GM12878 (cell line): ENCODE data around the gene ANKRD33B. TPM values are rescaled to one million over a fixed set of nuclear protein-coding genes. Genes with fewer than 3 reads are reported as not detected.

ENCODE experiments used
- ATAC-seq: fragments of 200-7000 bp; cut with Tn5 transposase; 3 replicates; pipeline ENCODE4 v1.9.1; 2020; ENCODE audit warnings: mild to moderate bottlenecking, moderate library complexity
- BruUV-seq: library from RNA; stranded (reverse); fragments of 400-500 nt; replicated peaks from 2 replicates; lab custom pipeline; 2021; lab: Mats Ljungman, UMichigan
- CTCF ChIA-PET: fragments of 300-600 bp; sonication (Branson Sonifier 250); formaldehyde crosslinking; extraction: SDS; loops from one replicate; lab custom pipeline; 2021; ENCODE audit warnings: inconsistent platforms; lab: Yijun Ruan, JAX
- POLR2A ChIA-PET: fragments of 350-600 bp; formaldehyde crosslinking; extraction: SDS; loops from one replicate; lab custom pipeline; 2021; ENCODE audit warnings: inconsistent platforms; lab: Charles Lee
- RAD21 ChIA-PET: fragments of 300-600 bp; sonication (Branson Sonifier 250); formaldehyde crosslinking; loops from one replicate; lab custom pipeline; 2023; ENCODE audit warnings: antibody characterized with exemption; ENCODE audit not compliant: unreplicated experiment; lab: Charles Lee
- SMC1A ChIA-PET: fragments of 300-600 bp; sonication (Branson Sonifier 250); formaldehyde crosslinking; loops from one replicate; lab custom pipeline; 2023; ENCODE audit not compliant: unreplicated experiment, uncharacterized antibody; lab: Charles Lee
- DNase-seq: peaks from one replicate; pipeline ENCODE4 v3.0.0-alpha.2; 2011; ENCODE audit warnings: low read depth, low spot score
- FAIRE-seq: peaks from 3 replicates; lab custom pipeline; 2011; peaks lifted over from hg19 to GRCh38; lab: Jason Lieb, UNC
- H2AFZ ChIP-seq: 2 replicates; pipeline ENCODE4 v1.6.0; 2011; ENCODE audit warnings: low read depth, low read length, control low read depth; ENCODE audit not compliant: control insufficient read depth
- H3K27ac ChIP-seq: 2 replicates; pipeline ENCODE4 v1.5.1; 2011; ENCODE audit warnings: control low read depth; ENCODE audit not compliant: control insufficient read depth, insufficient read depth
- H3K27me3 ChIP-seq, 2 experiments: replicated peaks in 1 of 2; 2 replicates each; pipeline versions ENCODE4 v1.6.0 to v1.6.1; 2011; ENCODE audit warnings: low read length in 1 of 2; ENCODE audit not compliant: control insufficient read depth in 2 of 2, insufficient read depth in 2 of 2
- H3K36me3 ChIP-seq, 2 experiments: 2 replicates each; pipeline ENCODE4 v1.5.1; 2011; ENCODE audit warnings: low read length in 1 of 2; ENCODE audit not compliant: control insufficient read depth in 2 of 2, insufficient read depth in 2 of 2
- H3K4me1 ChIP-seq: 2 replicates; pipeline ENCODE4 v1.6.1; 2011; ENCODE audit warnings: mild to moderate bottlenecking, low read length, moderate library complexity, mixed read lengths; ENCODE audit not compliant: control insufficient read depth, insufficient read depth
- H3K4me2 ChIP-seq: 2 replicates; pipeline ENCODE4 v1.6.0; 2011; ENCODE audit warnings: control low read depth; ENCODE audit not compliant: control insufficient read depth, insufficient read depth
- H3K4me3 ChIP-seq: fragments of 200-600 bp; sonication (generic); 2 replicates; pipeline ENCODE4 v1.5.1; 2016
- H3K79me2 ChIP-seq: 2 replicates; pipeline ENCODE4 v1.6.0; 2011; ENCODE audit warnings: low read length; ENCODE audit not compliant: control insufficient read depth, insufficient read depth
- H3K9ac ChIP-seq: 2 replicates; pipeline ENCODE4 v1.8.0; 2011; ENCODE audit warnings: low read length, control low read depth, mixed read lengths; ENCODE audit not compliant: control insufficient read depth, insufficient read depth
- H3K9me3 ChIP-seq: replicated peaks from 3 replicates; pipeline ENCODE4 v1.5.1; 2011; ENCODE audit warnings: mild to moderate bottlenecking, low read length; ENCODE audit not compliant: control insufficient read depth, insufficient read depth
- H4K20me1 ChIP-seq: 2 replicates; pipeline ENCODE4 v1.6.0; 2011; ENCODE audit not compliant: control insufficient read depth, insufficient read depth
- ASH2L ChIP-seq: fragments of 300-600, 200-600 bp; sonication (generic); IDR thresholded peaks from 2 replicates; pipeline ENCODE4 v1.6.1; 2017; ENCODE audit warnings: low read depth, mild to moderate bottlenecking, borderline replicate concordance
- BCL3 ChIP-seq: IDR thresholded peaks from 2 replicates; pipeline ENCODE4 v1.6.1; 2011; ENCODE audit warnings: borderline replicate concordance, low read depth, mild to moderate bottlenecking, moderate library complexity, low read length; ENCODE audit not compliant: insufficient read depth, poor library complexity, severe bottlenecking
- CREB1 ChIP-seq: IDR thresholded peaks from 2 replicates; pipeline ENCODE4 v1.6.1; 2012; ENCODE audit warnings: low read depth, mild to moderate bottlenecking, inconsistent platforms
- DPF2 ChIP-seq: fragments of 450-650 bp; IDR thresholded peaks from 2 replicates; pipeline ENCODE4 v1.6.1; 2017; ENCODE audit warnings: mild to moderate bottlenecking
- FOS ChIP-seq: IDR thresholded peaks from 3 replicates; pipeline ENCODE4 v1.6.1; 2011; ENCODE audit warnings: borderline replicate concordance; ENCODE audit not compliant: insufficient read length; ENCODE audit errors: extremely low read depth
- FOXM1 ChIP-seq: IDR thresholded peaks from 2 replicates; pipeline ENCODE4 v1.6.1; 2012; ENCODE audit warnings: low read depth, mild to moderate bottlenecking, inconsistent platforms, low read length, moderate library complexity
- HDAC6 ChIP-seq: fragments of 200-600 bp; sonication (generic); IDR thresholded peaks from one replicate; pipeline ENCODE4 v1.8.0; 2017; ENCODE audit warnings: antibody characterized with exemption; ENCODE audit not compliant: unreplicated experiment
- MTA2 ChIP-seq: fragments of 450-650 bp; IDR thresholded peaks from 2 replicates; pipeline ENCODE4 v1.6.1; 2016; ENCODE audit warnings: low read depth, mild to moderate bottlenecking, moderate library complexity
- RFX5 ChIP-seq: IDR thresholded peaks from 2 replicates; pipeline ENCODE4 v1.6.1; 2011; ENCODE audit warnings: low read depth, low read length, improper control_type of control experiment
- SIX5 ChIP-seq: IDR thresholded peaks from 2 replicates; pipeline ENCODE4 v1.6.1; 2011; ENCODE audit warnings: mild to moderate bottlenecking, low read depth, low read length, moderate library complexity; ENCODE audit not compliant: severe bottlenecking
- SKIL ChIP-seq: fragments of 450-650 bp; IDR thresholded peaks from 2 replicates; pipeline ENCODE4 v1.6.1; 2017; ENCODE audit warnings: mild to moderate bottlenecking, low read depth, inconsistent platforms; ENCODE audit not compliant: poor library complexity, severe bottlenecking
- SP1 ChIP-seq: IDR thresholded peaks from one replicate; pipeline ENCODE4 v1.6.1; 2011; ENCODE audit warnings: low read depth, low read length
- SPI1 ChIP-seq: IDR thresholded peaks from 2 replicates; pipeline ENCODE4 v1.6.1; 2011; ENCODE audit warnings: low read depth, mild to moderate bottlenecking, low read length, moderate library complexity, borderline replicate concordance; ENCODE audit not compliant: insufficient read depth
- SRF ChIP-seq, 2 experiments: IDR thresholded peaks; 2 replicates each; pipeline ENCODE4 v1.6.1; 2011; ENCODE audit warnings: low read depth in 2 of 2, low read length in 2 of 2, mild to moderate bottlenecking in 1 of 2, moderate library complexity in 1 of 2
- ZZZ3 ChIP-seq: IDR thresholded peaks from 2 replicates; pipeline ENCODE4 v1.6.1; 2011; ENCODE audit warnings: low read depth; ENCODE audit not compliant: control insufficient read depth, insufficient read length
- WGBS: methylation state at CpG from one replicate; pipeline ENCODE4 v1.1.6; 2016; ENCODE audit warnings: low lambda C conversion rate; ENCODE audit not compliant: insufficient replicate concordance, insufficient coverage; ENCODE audit errors: missing lambda C conversion rate; 5-methylcytosine and 5-hydroxymethylcytosine counted together
- in situ Hi-C: fragments of 300-500 bp; cut with MboI; formaldehyde crosslinking; loops from 9 replicates; pipeline ENCODE4 v1.14.3; 2018; ENCODE audit warnings: mixed read lengths
- intact Hi-C: fragments of 100-400 bp; cut with micrococcal nuclease; formaldehyde crosslinking; loops from one replicate; pipeline ENCODE4 v1.14.2; 2022; ENCODE audit not compliant: unreplicated experiment
- polyA plus RNA-seq, 11 experiments: library from polyadenylated mRNA; depleted of rRNA in 4 of 11; unstranded in 6 of 11; stranded (reverse) in 5 of 11; fragments of >200 nt; fragmentation: Nextera tagmentation in 4 of 11; fragmentation: Illumina TruSeq in 1 of 11; extraction: Ambion mirVana in 4 of 11; extraction: Trizol in 1 of 11; gene quantifications; 1 replicate in 1 of 11; 2 replicates in 10 of 11; pipeline versions ENCODE4 v1.2.1 to v1.2.3, GENCODE V29; 2011 to 2016; ENCODE audit warnings: inconsistent platforms in 2 of 11, missing spikeins in 2 of 11, low read depth in 1 of 11
- total RNA-seq, 4 experiments: library from RNA; depleted of rRNA in 3 of 4; stranded (reverse); fragments of >200 nt in 3 of 4; fragmentation: Illumina TruSeq in 1 of 4; extraction: Trizol in 1 of 4; gene quantifications; 2 replicates each; pipeline versions ENCODE4 v1.2.1 to v1.2.3, GENCODE V29; 2013 to 2021

Gene ANKRD33B
- total and polyA plus RNA-seq, 10 of the 15 experiments (the other 5 are each of a cell fraction or from before 2014, with no cell fraction given): 4.9 to 61.6 (median 15.6) TPM

- H3K27ac ChIP-seq: no peak overlapping the region
- no peak overlapping the region for H2AFZ ChIP-seq
- in situ Hi-C loops: no loop called here
- H3K27me3 ChIP-seq: no peaks in the 10 kb centered on the region; a peak in 1 of 4 replicates
- FAIRE-seq (no peak), ATAC-seq (no peak), DNase-seq (no peak)
- no peak for TF ChIP-seq SRF (IDR thresholded peaks at IDR 0.05; ENCODE audit: low read depth in 2 of 2, low read length in 2 of 2)
- no peak for TF ChIP-seq FOXM1
- TF ChIP-seq SPI1: no peak
- TF ChIP-seq SKIL: no peak
- no peak for TF ChIP-seq BCL3
- no peak for TF ChIP-seq FOS
- TF ChIP-seq MTA2: no peak
- TF ChIP-seq RFX5: no peak
- no peak for TF ChIP-seq HDAC6
- TF ChIP-seq SIX5: no peak
- no peak for TF ChIP-seq CREB1
- TF ChIP-seq DPF2: no peak
- no peak for TF ChIP-seq ZZZ3
- no peak for TF ChIP-seq SP1
- TF ChIP-seq ASH2L: no peak
- 69% methylated on average over 3 of the region's 3 CpGs for WGBS
- H3K4me1 ChIP-seq: peaks cover 15% of the 10 kb centered on the region
- H3K9me3 ChIP-seq: no peaks in the 10 kb centered on the region
- H3K79me2 ChIP-seq: no peaks in the 10 kb centered on the region
- SMC1A ChIA-PET: interaction anchor here (1.6 kb wide), 1 partner anchor 18 kb away, joined by 4 read pairs; no protein-coding TSS in a partner anchor
- POLR2A ChIA-PET: no interaction called here
- no peak overlapping the region for H3K4me3 ChIP-seq
- H3K9ac ChIP-seq: no peak overlapping the region
- no peak overlapping the region for H3K4me2 ChIP-seq
- RAD21 ChIA-PET: no interaction called here
- no peaks in the 10 kb centered on the region for H4K20me1 ChIP-seq
- H3K36me3 ChIP-seq: no peaks in the 10 kb centered on the region
- intact Hi-C loops: no loop called here
- no TSS peak for BruUV-seq
- CTCF ChIA-PET: no interaction called here
These were observed 24.2 kb upstream of the ANKRD33B start for GRCh38 chr5:10539687-10539998.
